ENCODE results near the gene MPRIP.
"Not testable (repeated sequence)": the region's sequence is repeated elsewhere in the genome, so short reads cannot be mapped to it uniquely, and the experiment has no call there.

Gene MPRIP

GRCh38 chr17:17181666-17182597 is 139.7 kb downstream of the MPRIP start:
- H3K27ac ChIP-seq, result no peak overlapping the region
- no peak for TF ChIP-seq CTCF (IDR thresholded peaks at IDR 0.05; ENCODE audit: low read depth, low read length, missing control alignments)
- in situ Hi-C loops (cut with HindIII; ENCODE audit: low pct_ligation_motif_present, low sequenced_read_pairs), result no loop called here
- DNase-seq, result no peak
- no peak overlapping the region for H3K4me3 ChIP-seq (ENCODE audit: low read depth, low read length)
- H3K36me3 ChIP-seq (replicated peaks), result peaks cover 64% of the 10 kb centered on the region
- no peaks in the 10 kb centered on the region for H3K27me3 ChIP-seq (replicated peaks)

DNA sequence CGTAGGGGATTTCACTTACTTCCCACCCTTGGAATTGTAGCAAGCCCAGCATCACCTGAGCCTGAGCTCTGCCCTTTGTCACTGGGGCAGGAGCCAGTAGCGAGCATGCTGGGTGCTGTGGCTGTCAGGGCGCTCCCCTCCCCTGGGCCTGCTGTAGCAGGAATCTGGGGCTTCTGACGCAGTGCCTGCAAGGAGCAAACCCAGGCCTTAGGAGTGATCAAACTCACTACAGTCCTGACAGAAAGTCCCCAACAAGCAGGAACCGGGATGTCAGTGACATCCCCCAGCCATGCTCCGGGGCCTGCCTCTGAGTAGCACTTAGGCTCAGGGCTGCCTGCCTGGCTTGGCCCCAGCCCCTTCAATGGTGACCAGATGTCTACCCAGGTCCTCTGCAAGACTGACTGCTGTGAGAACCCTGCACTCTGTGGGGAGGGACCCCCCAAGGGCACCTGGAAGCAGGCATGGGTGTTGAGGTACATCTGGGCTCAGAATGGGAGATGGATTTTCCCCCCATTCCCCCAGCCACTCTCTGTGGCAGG is 140.4 kb downstream of the MPRIP start:
- Histone ChIP-seq H3K36me3 (replicated peaks) (peaks cover 59% of the 10 kb centered on the region), H3K27ac (no peak overlapping the region), H3K4me3 (ENCODE audit: low read depth, low read length) (no peak overlapping the region), H3K27me3 (replicated peaks) (no peaks in the 10 kb centered on the region)
- DNase-seq, result no peak
- in situ Hi-C loops (cut with HindIII; ENCODE audit: low pct_ligation_motif_present, low sequenced_read_pairs), result no loop called here
- TF ChIP-seq CTCF (IDR thresholded peaks at IDR 0.05; ENCODE audit: low read depth, low read length, missing control alignments), result no peak

DNA sequence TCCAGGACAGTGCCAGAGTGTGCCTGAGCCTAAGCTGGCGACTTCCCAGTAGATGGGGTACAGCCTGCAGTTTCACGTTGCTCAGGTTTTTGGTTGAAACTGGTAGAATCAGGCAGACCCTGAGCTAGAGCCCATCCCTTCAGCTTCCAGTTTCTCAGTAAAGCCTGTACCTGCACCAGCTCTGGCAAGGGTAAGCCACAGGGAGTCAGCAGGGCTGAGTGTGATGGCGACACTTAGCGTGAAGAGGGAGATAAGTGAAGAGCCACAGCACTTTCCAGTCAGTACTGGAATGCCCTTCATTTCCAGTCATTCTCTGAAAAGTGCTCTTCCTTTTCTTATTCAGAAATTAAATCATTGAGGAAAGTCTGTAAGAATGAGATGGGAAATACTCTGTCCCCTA is 141.5 kb downstream of the MPRIP start:
- H3K36me3 ChIP-seq (replicated peaks), result peaks cover 58% of the 10 kb centered on the region
- TF ChIP-seq CTCF (IDR thresholded peaks at IDR 0.05; ENCODE audit: low read depth, low read length, missing control alignments), result no peak
- no peak overlapping the region for H3K4me3 ChIP-seq (ENCODE audit: low read depth, low read length)
- no peaks in the 10 kb centered on the region for H3K27me3 ChIP-seq (replicated peaks)
- in situ Hi-C loops (cut with HindIII; ENCODE audit: low pct_ligation_motif_present, low sequenced_read_pairs), result no loop called here
- DNase-seq, result no peak
- H3K27ac ChIP-seq, result no peak overlapping the region

DNA sequence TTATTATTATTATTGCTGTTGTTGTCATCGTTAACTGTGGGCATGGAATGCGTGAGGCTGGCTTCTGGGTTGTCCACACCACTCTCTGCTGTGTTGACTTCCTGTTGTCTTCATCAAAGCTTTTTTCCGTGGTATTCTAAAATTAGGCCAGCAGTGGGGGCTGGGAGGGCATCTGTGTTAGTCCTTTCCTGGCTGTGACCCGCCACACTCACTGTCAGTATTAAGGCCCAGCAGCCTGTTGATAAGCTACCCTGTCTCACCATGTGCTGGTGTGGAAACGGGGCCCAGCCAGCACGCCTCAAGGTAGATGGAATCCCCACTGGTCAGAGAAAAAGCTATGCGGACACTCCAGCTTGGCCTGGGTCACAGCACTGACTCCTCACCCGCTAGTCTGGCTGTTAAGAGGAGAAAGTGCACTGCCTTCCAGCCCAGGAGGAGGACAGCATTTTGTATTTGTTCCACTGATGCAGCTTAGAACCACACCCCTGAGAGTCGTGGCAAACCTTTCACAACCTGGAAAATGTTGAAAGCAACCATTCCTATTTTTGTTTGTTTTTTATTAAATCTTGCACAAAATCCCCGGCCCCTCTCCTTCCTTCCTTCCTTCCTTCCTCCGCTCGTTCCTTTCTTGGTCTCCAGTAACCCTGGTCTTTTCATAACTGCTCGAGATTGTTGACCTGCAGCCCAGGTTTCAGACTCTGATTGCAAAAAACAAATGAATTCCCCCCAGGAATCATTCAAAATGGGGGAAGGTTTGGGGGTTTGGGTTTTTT is 142.9 kb downstream of the MPRIP start:
- H3K4me3 ChIP-seq (ENCODE audit: low read depth, low read length); H3K27me3 ChIP-seq (replicated peaks); H3K27ac ChIP-seq; DNase-seq; in situ Hi-C loops (cut with HindIII; ENCODE audit: low pct_ligation_motif_present, low sequenced_read_pairs): not testable (repeated sequence)
- peaks cover 57% of the 10 kb centered on the region for H3K36me3 ChIP-seq (replicated peaks)

GRCh38 chr17:17186051-17186450 is 143.8 kb downstream of the MPRIP start:
- Histone ChIP-seq H3K4me3 (ENCODE audit: low read depth, low read length) (no peak overlapping the region), H3K27me3 (replicated peaks) (no peaks in the 10 kb centered on the region), H3K36me3 (replicated peaks) (peaks cover 49% of the 10 kb centered on the region), H3K27ac (no peak overlapping the region)
- TF ChIP-seq CTCF (IDR thresholded peaks at IDR 0.05; ENCODE audit: low read depth, low read length, missing control alignments), result no peak
- DNase-seq, result no peak
- in situ Hi-C loops (cut with HindIII; ENCODE audit: low pct_ligation_motif_present, low sequenced_read_pairs), result no loop called here
